Measurements from ENCODE around the gene SLC22A5.

GRCh38 chr5:132377738-132378137 lies 8.2 kb downstream of the SLC22A5 start:
- TF ChIP-seq CTCF (IDR thresholded peaks at IDR 0.05 in 2 of 3, conservative IDR thresholded peaks at IDR 0.05 in 1 of 3; ENCODE audit: control insufficient read depth in 2 of 3, extremely low read depth in 1 of 3, insufficient read depth in 1 of 3, low read depth in 3 of 3, low read length in 3 of 3) (no peak), POLR2AphosphoS5 (IDR thresholded peaks at IDR 0.05; ENCODE audit: low read length) (no peak), EZH2 (IDR thresholded peaks at IDR 0.05; ENCODE audit: borderline replicate concordance, control insufficient read depth, low read depth, low read length) (no peak), NR2F1 (conservative IDR thresholded peaks at IDR 0.05) (no peak), SRF (IDR thresholded peaks at IDR 0.05; ENCODE audit: low read depth in 2 of 2, low read length in 2 of 2) (no peak), EP300 (IDR thresholded peaks at IDR 0.05; ENCODE audit: borderline replicate concordance in 1 of 2, control insufficient read depth in 1 of 2, low read depth in 2 of 2, low read length in 2 of 2) (no peak), RFX5 (IDR thresholded peaks at IDR 0.05; ENCODE audit: low read depth, low read length) (no peak), BCL3 (IDR thresholded peaks at IDR 0.05; ENCODE audit: borderline replicate concordance, insufficient read depth, low read depth, low read length, poor library complexity, severe bottlenecking) (no peak), TAF1 (IDR thresholded peaks at IDR 0.05; ENCODE audit: borderline replicate concordance, low read depth, low read length) (no peak), TARDBP (IDR thresholded peaks at IDR 0.05; ENCODE audit: borderline replicate concordance) (no peak)

All from GM12878 (cell line).